ENCODE data around the gene DOCK6.

DNA sequence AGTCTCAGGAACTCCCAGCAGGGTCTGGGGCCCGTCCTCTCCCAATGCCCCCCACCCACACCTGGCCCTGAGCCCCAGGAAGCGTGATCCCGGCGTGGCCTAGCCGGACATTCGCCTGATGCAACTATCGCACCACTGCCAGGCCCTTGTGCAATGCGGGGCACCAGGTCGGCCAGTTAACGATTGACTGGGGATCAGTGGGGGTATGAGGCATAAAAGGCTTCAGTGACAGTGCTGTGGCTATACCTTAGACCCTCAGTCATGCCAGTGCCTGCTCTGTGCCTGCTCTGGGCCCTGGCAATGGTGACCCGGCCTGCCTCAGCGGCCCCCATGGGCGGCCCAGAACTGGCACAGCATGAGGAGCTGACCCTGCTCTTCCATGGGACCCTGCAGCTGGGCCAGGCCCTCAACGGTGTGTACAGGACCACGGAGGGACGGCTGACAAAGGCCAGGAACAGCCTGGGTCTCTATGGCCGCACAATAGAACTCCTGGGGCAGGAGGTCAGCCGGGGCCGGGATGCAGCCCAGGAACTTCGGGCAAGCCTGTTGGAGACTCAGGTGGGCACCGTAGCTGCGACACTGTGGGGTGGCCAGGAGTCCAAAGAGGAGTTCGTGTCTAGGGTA is 22.8 kb downstream of the DOCK6 start, which contains the start of gene ANGPTL8:
- TF ChIP-seq, protein P1, sequence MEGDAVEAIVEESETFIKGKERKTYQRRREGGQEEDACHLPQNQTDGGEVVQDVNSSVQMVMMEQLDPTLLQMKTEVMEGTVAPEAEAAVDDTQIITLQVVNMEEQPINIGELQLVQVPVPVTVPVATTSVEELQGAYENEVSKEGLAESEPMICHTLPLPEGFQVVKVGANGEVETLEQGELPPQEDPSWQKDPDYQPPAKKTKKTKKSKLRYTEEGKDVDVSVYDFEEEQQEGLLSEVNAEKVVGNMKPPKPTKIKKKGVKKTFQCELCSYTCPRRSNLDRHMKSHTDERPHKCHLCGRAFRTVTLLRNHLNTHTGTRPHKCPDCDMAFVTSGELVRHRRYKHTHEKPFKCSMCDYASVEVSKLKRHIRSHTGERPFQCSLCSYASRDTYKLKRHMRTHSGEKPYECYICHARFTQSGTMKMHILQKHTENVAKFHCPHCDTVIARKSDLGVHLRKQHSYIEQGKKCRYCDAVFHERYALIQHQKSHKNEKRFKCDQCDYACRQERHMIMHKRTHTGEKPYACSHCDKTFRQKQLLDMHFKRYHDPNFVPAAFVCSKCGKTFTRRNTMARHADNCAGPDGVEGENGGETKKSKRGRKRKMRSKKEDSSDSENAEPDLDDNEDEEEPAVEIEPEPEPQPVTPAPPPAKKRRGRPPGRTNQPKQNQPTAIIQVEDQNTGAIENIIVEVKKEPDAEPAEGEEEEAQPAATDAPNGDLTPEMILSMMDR (IDR thresholded peaks at IDR 0.05; ENCODE audit: poor library complexity) = no peak
- no peak for TF ChIP-seq EZH2 (IDR thresholded peaks at IDR 0.05; ENCODE audit: borderline replicate concordance)

All from hepatocyte (in vitro differentiated cells).